HG03159 (cell line): Measurements from ENCODE around the gene REV1.
A peak's percentile ranks its signal among the peaks of the same experiment; 100 is the strongest.
"Not testable (repeated sequence)": the region's sequence is repeated elsewhere in the genome, so short reads cannot be mapped to it uniquely, and the experiment has no call there.

Experiments used
- ATAC-seq: cut with Tn5 transposase; IDR thresholded peaks from one replicate; pipeline ENCODE4 v1.9.1; 2021; ENCODE audit warnings: mild to moderate bottlenecking, moderate library complexity; ENCODE audit not compliant: unreplicated experiment

REV1 gene

GRCh38 chr2:99489761-99490622, at the start of gene REV1:
TSS of gene REV1 (minus strand) at chr2:99490017. CDS start at chr2:99464975, 25,042 bp downstream.
- ATAC-seq = peak; percentile 82

- ATAC-seq = no peak
These were observed 48.2 kb upstream of the REV1 start for GRCh38 chr2:99537910-99538485.

GRCh38 chr2:99524056-99524455, 34.2 kb upstream of the REV1 start:
- ATAC-seq = no peak

- no peak for ATAC-seq
These were observed 32.3 kb upstream of the REV1 start for GRCh38 chr2:99522157-99522556.

GRCh38 chr2:99520813-99521212, 31.0 kb upstream of the REV1 start:
- ATAC-seq = no peak

GRCh38 chr2:99520195-99520594, 30.4 kb upstream of the REV1 start:
- ATAC-seq = no peak

GRCh38 chr2:99514357-99514756, 24.5 kb upstream of the REV1 start:
- no peak for ATAC-seq

- no peak for ATAC-seq
These were observed 22.4 kb upstream of the REV1 start for GRCh38 chr2:99512181-99512591.

- ATAC-seq = no peak
These were observed 19.6 kb upstream of the REV1 start for GRCh38 chr2:99509387-99509786.

GRCh38 chr2:99507937-99508818, 18.4 kb upstream of the REV1 start:
- no peak for ATAC-seq

GRCh38 chr2:99504844-99505584, 15.2 kb upstream of the REV1 start:
- no peak for ATAC-seq

GRCh38 chr2:99503662-99504416, 14.0 kb upstream of the REV1 start:
- ATAC-seq = not testable (repeated sequence)

GRCh38 chr2:99496021-99496420, 6.2 kb upstream of the REV1 start:
- ATAC-seq = no peak

GRCh38 chr2:99495115-99495860, 5.5 kb upstream of the REV1 start:
- no peak for ATAC-seq

- ATAC-seq = no peak
These were observed 2.9 kb upstream of the REV1 start for GRCh38 chr2:99492721-99493120.

GRCh38 chr2:99490623-99491461, 1.0 kb upstream of the REV1 start:
- no peak for ATAC-seq

- peak; percentile 34 for ATAC-seq
These were observed 605 bp downstream of the REV1 start for GRCh38 chr2:99489063-99489760.

GRCh38 chr2:99488539-99489062, 1.2 kb downstream of the REV1 start:
- ATAC-seq = no peak
